ENCODE results near the gene TTC31. TPM values are rescaled to one million over a fixed set of nuclear protein-coding genes. Genes with fewer than 3 reads are reported as not detected.

Gene TTC31
- total RNA-seq, 3 donors from 2014 or later = 27.2 to 34.1 (median 30.9) TPM

GRCh38 chr2:74524955-74525716 is 42.3 kb downstream of the TTC31 start:
- TF ChIP-seq, protein P1, sequence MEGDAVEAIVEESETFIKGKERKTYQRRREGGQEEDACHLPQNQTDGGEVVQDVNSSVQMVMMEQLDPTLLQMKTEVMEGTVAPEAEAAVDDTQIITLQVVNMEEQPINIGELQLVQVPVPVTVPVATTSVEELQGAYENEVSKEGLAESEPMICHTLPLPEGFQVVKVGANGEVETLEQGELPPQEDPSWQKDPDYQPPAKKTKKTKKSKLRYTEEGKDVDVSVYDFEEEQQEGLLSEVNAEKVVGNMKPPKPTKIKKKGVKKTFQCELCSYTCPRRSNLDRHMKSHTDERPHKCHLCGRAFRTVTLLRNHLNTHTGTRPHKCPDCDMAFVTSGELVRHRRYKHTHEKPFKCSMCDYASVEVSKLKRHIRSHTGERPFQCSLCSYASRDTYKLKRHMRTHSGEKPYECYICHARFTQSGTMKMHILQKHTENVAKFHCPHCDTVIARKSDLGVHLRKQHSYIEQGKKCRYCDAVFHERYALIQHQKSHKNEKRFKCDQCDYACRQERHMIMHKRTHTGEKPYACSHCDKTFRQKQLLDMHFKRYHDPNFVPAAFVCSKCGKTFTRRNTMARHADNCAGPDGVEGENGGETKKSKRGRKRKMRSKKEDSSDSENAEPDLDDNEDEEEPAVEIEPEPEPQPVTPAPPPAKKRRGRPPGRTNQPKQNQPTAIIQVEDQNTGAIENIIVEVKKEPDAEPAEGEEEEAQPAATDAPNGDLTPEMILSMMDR (IDR thresholded peaks at IDR 0.05) = no peak
- H3K4me1 ChIP-seq (ENCODE audit: low read depth) = peaks cover 11% of the 10 kb centered on the region
- ATAC-seq (no peak), DNase-seq (no peak)
- H3K4me3 ChIP-seq = no peak overlapping the region
- H3K36me3 ChIP-seq (ENCODE audit: low read depth) = no peaks in the 10 kb centered on the region
- intact Hi-C loops (cut with DNase I, micrococcal nuclease) = no loop called here
- no peaks in the 10 kb centered on the region for H3K9me3 ChIP-seq

GRCh38 chr2:74525717-74526648 is 43.1 kb downstream of the TTC31 start, which contains the start of gene DQX1:
Gene DQX1, minus strand, starts transcription at chr2:74526231. Its CDS starts 502 bp downstream, at chr2:74525729.
- Histone ChIP-seq H3K36me3 (ENCODE audit: low read depth) (no peaks in the 10 kb centered on the region), H3K4me1 (ENCODE audit: low read depth) (peaks cover 11% of the 10 kb centered on the region), H3K9me3 (no peaks in the 10 kb centered on the region), H3K4me3 (no peak within 1 kb of the TSS)
- TF ChIP-seq, protein P1 (IDR thresholded peaks at IDR 0.05) = no peak
- ATAC-seq (peak; percentile 60), DNase-seq (peak in 1 of 3 donors; percentile 84)
- intact Hi-C loops (cut with DNase I, micrococcal nuclease) = no loop called here

DNA sequence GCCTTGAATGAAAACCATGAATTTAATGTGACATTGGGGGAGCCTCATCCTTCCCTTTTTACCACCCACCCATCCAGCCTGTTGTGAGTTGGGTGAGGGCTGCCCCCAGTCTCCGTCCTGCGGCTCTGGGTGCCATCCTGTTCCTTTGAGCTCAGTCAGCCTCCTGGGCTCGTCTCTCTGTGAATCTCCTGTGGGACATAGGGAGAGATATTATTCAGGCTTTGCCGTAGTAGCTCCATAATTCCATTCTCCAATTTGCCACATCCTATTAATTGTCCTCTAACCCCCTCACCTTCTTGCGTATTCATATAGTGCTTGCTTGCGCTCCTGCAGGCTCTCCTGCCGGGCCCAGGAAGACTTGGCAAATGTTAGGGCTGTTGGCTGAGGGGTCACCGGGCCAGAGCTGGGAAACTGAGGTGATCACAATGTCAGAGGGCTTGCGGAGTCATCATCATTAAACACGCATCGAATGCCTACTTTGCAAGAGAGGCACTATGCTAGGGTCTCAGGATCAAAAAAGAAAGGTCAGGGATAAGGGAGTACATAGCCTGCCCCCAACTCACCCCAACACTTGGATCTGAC is 43.9 kb downstream of the TTC31 start:
- TF ChIP-seq, protein P1 (IDR thresholded peaks at IDR 0.05) = no peak
- DNase-seq = no peak
- Histone ChIP-seq H3K4me3 (no peak overlapping the region), H3K9me3 (no peaks in the 10 kb centered on the region), H3K36me3 (ENCODE audit: low read depth) (no peaks in the 10 kb centered on the region), H3K4me1 (ENCODE audit: low read depth) (peaks cover 11% of the 10 kb centered on the region)
- intact Hi-C loops (cut with DNase I, micrococcal nuclease) = no loop called here
- ATAC-seq = no peak

- Histone ChIP-seq H3K36me3 (ENCODE audit: low read depth) (no peaks in the 10 kb centered on the region), H3K4me3 (no peak overlapping the region), H3K4me1 (ENCODE audit: low read depth) (peaks cover 11% of the 10 kb centered on the region), H3K9me3 (no peaks in the 10 kb centered on the region)
- TF ChIP-seq, protein P1 (IDR thresholded peaks at IDR 0.05) = no peak
- intact Hi-C loops (cut with DNase I, micrococcal nuclease) = no loop called here
- no peak for DNase-seq
- ATAC-seq = no peak
Observed at GRCh38 chr2:74527741-74528140, 44.9 kb downstream of the TTC31 start.

DNA sequence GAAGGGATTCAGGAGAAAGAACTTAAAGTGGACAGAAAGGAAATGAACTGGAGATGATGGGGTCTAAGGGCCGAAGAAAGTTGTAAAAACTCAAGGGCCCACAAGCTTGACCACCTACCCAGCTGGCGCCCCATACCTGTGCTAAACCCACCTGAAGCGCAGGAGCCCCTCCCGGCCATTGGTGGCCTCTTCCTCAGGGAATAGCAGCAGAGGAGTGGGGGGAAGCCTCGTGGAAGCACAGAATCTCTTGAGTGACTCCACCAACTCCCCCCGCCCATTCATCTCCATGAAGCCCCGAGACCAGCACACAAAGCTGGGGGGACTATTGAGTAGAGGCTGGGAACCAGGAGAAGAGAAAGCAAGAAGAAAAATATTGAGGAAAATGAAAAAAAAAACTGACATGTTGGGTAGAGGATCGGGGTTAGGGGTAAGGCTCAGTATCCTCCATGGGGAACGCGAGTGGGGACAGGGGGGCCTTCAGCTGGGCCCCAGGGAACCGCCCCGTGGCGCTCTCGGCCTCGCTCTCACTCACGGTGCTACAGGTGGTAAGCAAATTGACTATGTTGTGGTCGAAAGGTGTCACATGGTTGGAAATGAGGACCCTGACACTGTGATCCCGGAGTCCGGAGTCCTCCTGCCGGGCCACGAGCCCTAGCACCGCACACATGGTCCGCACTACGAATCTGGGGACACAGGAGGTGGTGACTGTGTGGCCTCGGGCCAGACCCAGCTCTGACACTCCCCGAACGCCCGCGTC is 45.9 kb downstream of the TTC31 start:
- DNase-seq (peak in 1 of 3 donors; percentile 54), ATAC-seq (peak; percentile 9)
- TF ChIP-seq, protein P1 (IDR thresholded peaks at IDR 0.05) = no peak
- H3K9me3 ChIP-seq = no peaks in the 10 kb centered on the region
- no peaks in the 10 kb centered on the region for H3K36me3 ChIP-seq (ENCODE audit: low read depth)
- peaks cover 11% of the 10 kb centered on the region for H3K4me1 ChIP-seq (ENCODE audit: low read depth)
- intact Hi-C loops (cut with DNase I, micrococcal nuclease) = no loop called here
- peak overlapping the region; percentile 79 for H3K4me3 ChIP-seq

Measured in mucosa of descending colon (tissue), 3 donors.